CD4-positive, alpha-beta T cell (primary cell): ENCODE results near the gene MRPS16. TPM values are rescaled to one million over a fixed set of nuclear protein-coding genes. Genes with fewer than 3 reads are reported as not detected.

Experiments used
- ATAC-seq: fragments of 200-7000 bp; cut with Tn5 transposase; one replicate; pipeline ENCODE4 v1.10.0; 2022; ENCODE audit warnings: mild to moderate bottlenecking; ENCODE audit not compliant: poor library complexity
- CTCF ChIA-PET: fragments of 350-600 bp; sonication (Branson Sonifier 250); formaldehyde crosslinking; loops from one replicate; lab custom pipeline; 2021; ENCODE audit warnings: antibody characterized with exemption, inconsistent platforms; lab: Charles Lee
- POLR2A ChIA-PET: fragments of 350-600 bp; sonication (Branson Sonifier 250); formaldehyde crosslinking; loops from one replicate; lab custom pipeline; 2021; ENCODE audit warnings: antibody characterized with exemption, inconsistent platforms; lab: Charles Lee
- DNase-seq, 14 experiments: peaks; one replicate each; pipeline ENCODE4 v3.0.0-alpha.2; 2013 to 2020; ENCODE audit warnings: mixed read lengths in 2 of 14
- H3K27ac ChIP-seq, 2 donors: one replicate each; pipeline versions ENCODE4 v1.5.1 to v1.7.0; 2013; ENCODE audit warnings: low read length in 2 of 2, low read depth in 1 of 2, mild to moderate bottlenecking in 1 of 2
- H3K27me3 ChIP-seq, 2 experiments: 1 replicate in 1 of 2; 2 replicates in 1 of 2; pipeline versions ENCODE4 v1.6.1 to v1.7.0; 2013; ENCODE audit warnings: low read length in 2 of 2, control low read depth in 1 of 2, mild to moderate bottlenecking in 1 of 2, moderate library complexity in 1 of 2; ENCODE audit not compliant: insufficient read depth in 2 of 2, control insufficient read depth in 1 of 2
- H3K36me3 ChIP-seq: one replicate; pipeline ENCODE4 v1.6.1; 2013; ENCODE audit warnings: low read length, control low read depth; ENCODE audit not compliant: insufficient read depth
- H3K4me1 ChIP-seq: one replicate; pipeline ENCODE4 v1.6.1; 2013; ENCODE audit warnings: low read length, control low read depth; ENCODE audit not compliant: insufficient read depth
- H3K4me3 ChIP-seq: one replicate; pipeline ENCODE4 v1.5.1; 2013; ENCODE audit warnings: mild to moderate bottlenecking, low read length, moderate library complexity
- H3K9me3 ChIP-seq, 2 experiments: 1 replicate in 1 of 2; 2 replicates in 1 of 2; pipeline versions ENCODE4 v1.6.1 to v1.7.0; 2013; ENCODE audit warnings: low read length in 2 of 2, mild to moderate bottlenecking in 2 of 2, control low read depth in 1 of 2, moderate library complexity in 1 of 2; ENCODE audit not compliant: control insufficient read depth in 1 of 2, insufficient read depth in 1 of 2
- H3K27ac Mint-ChIP-seq: one replicate; pipeline ENCODE4 v1.8.0; 2020; ENCODE audit warnings: mixed read lengths
- H3K27me3 Mint-ChIP-seq: one replicate; pipeline ENCODE4 v1.8.0; 2021; ENCODE audit warnings: mixed read lengths
- H3K36me3 Mint-ChIP-seq: one replicate; pipeline ENCODE4 v1.8.0; 2021; ENCODE audit warnings: low read depth, mixed read lengths
- H3K4me1 Mint-ChIP-seq: one replicate; pipeline ENCODE4 v1.8.0; 2021; ENCODE audit warnings: low read depth, mixed read lengths
- H3K4me3 Mint-ChIP-seq: one replicate; pipeline ENCODE4 v1.8.0; 2020; ENCODE audit warnings: mild to moderate bottlenecking, mixed read lengths
- H3K9me3 Mint-ChIP-seq: one replicate; pipeline ENCODE4 v1.8.0; 2020; ENCODE audit warnings: mixed read lengths
- intact Hi-C, 2 experiments: fragments of 100-400 bp; cut with DNase I in 1 of 2; cut with micrococcal nuclease in 1 of 2; formaldehyde crosslinking; loops; one replicate each; pipeline versions ENCODE4 v1.15.1 to v1.9.0; 2023 to 2025; cut with DNase I, micrococcal nuclease
- total RNA-seq, 174 experiments: library from RNA in 2 of 174; stranded (reverse) in 2 of 174; gene quantifications; one replicate each; pipeline ENCODE4 v1.2.3 and lab custom pipeline; 2021 to 2026
- TF ChIP-seq, protein P1 (sequence below): fragments of 200-600 bp; IDR thresholded peaks from one replicate; pipeline ENCODE4 v1.8.0; 2022; ENCODE audit warnings: antibody characterized with exemption, mild to moderate bottlenecking

MRPS16 gene
- total RNA-seq, 2 experiments from 2014 or later, result 28.3 to 31.9 TPM

DNA sequence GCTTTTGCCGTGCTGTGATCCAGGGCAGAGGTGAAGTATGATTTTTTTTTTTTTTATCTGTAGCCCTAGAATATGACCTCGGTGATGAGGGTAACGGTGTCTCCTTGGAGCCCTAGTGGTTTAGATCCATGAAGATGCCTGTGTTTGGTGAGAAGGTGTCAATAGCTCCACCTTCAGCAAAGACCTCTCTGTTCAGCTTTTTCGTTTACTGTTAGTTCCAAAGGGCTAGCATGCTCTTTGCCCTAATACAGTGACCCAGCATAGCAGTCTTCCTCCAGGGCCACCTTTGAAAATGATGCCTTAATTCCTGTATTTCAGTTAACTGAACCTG is 746 bp upstream of the MRPS16 start:
- Mint-ChIP-seq H3K27me3 (no peaks in the 10 kb centered on the region), H3K9me3 (no peaks in the 10 kb centered on the region), H3K27ac (peak overlapping the region; percentile 94), H3K4me1 (peaks cover 35% of the 10 kb centered on the region), H3K36me3 (peaks cover 43% of the 10 kb centered on the region), H3K4me3 (peak overlapping the region; percentile 96)
- POLR2A ChIA-PET, result interaction anchor here (1.1 to 3.2 kb wide), 6 partner anchors 11 to 372 kb away, joined by 3 to 19 read pairs (median 10); partner anchors contain the start of genes CFAP70, ECD, FAM149B1 and P4HA1
- Histone ChIP-seq H3K4me1 (peaks cover 20% of the 10 kb centered on the region), H3K27ac (peak overlapping the region; percentile 78 to 91), H3K36me3 (peaks cover 18% of the 10 kb centered on the region), H3K4me3 (peak overlapping the region; percentile 93), H3K9me3 (no peaks in the 10 kb centered on the region), H3K27me3 (no peaks in the 10 kb centered on the region)
- intact Hi-C loops, result loop anchor here (2.0 to 10.0 kb wide), 9 partner anchors 104 to 561 kb away; partner anchors contain the start of genes CFAP70 (in 2 of the 2), ANXA7 (in 1 of the 2), MCU (in 1 of the 2) and MYOZ1 (in 1 of the 2)
- ATAC-seq (peak; percentile 26), DNase-seq (peak in 4 of 14 experiments; percentile 4 to 57 (median 32))
- TF ChIP-seq, protein P1, sequence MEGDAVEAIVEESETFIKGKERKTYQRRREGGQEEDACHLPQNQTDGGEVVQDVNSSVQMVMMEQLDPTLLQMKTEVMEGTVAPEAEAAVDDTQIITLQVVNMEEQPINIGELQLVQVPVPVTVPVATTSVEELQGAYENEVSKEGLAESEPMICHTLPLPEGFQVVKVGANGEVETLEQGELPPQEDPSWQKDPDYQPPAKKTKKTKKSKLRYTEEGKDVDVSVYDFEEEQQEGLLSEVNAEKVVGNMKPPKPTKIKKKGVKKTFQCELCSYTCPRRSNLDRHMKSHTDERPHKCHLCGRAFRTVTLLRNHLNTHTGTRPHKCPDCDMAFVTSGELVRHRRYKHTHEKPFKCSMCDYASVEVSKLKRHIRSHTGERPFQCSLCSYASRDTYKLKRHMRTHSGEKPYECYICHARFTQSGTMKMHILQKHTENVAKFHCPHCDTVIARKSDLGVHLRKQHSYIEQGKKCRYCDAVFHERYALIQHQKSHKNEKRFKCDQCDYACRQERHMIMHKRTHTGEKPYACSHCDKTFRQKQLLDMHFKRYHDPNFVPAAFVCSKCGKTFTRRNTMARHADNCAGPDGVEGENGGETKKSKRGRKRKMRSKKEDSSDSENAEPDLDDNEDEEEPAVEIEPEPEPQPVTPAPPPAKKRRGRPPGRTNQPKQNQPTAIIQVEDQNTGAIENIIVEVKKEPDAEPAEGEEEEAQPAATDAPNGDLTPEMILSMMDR, result no peak
- CTCF ChIA-PET, result interaction anchor here (1.0 to 1.5 kb wide), 2 partner anchors 11 to 94 kb away, joined by 3 to 4 read pairs; no protein-coding TSS in a partner anchor

DNA sequence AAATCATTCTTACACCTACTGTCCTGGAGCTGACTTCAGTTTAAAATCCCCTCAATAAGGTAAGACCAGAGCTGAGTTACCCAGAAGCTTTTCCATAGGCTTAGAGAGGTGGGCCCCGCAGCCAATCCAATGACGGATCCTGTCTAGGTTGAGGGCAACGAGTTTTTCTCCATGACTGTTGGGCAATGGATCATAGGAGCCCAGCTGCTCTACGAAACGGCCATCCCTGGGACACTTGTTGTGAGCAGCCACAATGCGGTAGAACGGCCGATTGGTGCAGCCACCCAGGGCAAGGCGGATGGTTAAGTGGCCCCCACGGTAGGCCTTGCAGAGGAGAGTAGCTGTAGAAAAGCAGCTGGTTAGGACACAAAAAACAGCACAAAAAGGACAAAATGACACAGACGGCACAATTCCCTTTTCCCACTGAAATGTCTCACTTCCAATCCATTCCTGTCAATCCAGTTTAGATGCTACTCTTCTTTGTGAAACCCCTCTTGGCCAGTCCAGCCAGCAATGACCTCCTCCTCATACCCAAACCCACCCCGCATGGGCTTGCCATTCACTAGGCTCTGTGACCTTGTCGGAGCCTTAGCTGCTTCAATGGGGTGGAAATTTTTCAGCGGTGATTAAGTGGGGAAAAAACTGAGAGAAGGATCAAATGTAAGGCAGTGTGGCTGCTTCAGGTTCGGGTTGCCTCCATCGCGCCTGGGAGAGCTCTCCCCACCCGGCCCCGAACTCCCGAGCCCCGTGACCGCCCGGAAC is 580 bp downstream of the MRPS16 start:
- H3K27me3 Mint-ChIP-seq, result no peaks in the 10 kb centered on the region
- H3K4me3 Mint-ChIP-seq, result peak overlapping the region; percentile 96
- peaks cover 55% of the 10 kb centered on the region for H3K36me3 Mint-ChIP-seq
- H3K9me3 Mint-ChIP-seq, result no peaks in the 10 kb centered on the region
- H3K4me1 Mint-ChIP-seq, result peaks cover 48% of the 10 kb centered on the region
- no peaks in the 10 kb centered on the region for H3K9me3 ChIP-seq
- peaks cover 19% of the 10 kb centered on the region for H3K36me3 ChIP-seq
- peak overlapping the region; percentile 94 for H3K27ac Mint-ChIP-seq
- peak overlapping the region; percentile 93 for H3K4me3 ChIP-seq
- TF ChIP-seq, protein P1, result no peak
- H3K27me3 ChIP-seq, result no peaks in the 10 kb centered on the region
- intact Hi-C loops, result loop anchor here (2.0 to 10.0 kb wide), 9 partner anchors 105 to 560 kb away; partner anchors contain the start of genes CFAP70 (in 2 of the 2), ANXA7 (in 1 of the 2), MCU (in 1 of the 2) and MYOZ1 (in 1 of the 2)
- POLR2A ChIA-PET, result interaction anchor here (1.1 to 3.2 kb wide), 6 partner anchors 27 to 374 kb away, joined by 3 to 19 read pairs (median 10); partner anchors contain the start of genes CFAP70, ECD, FAM149B1 and P4HA1
- DNase-seq (peak in 1 of 14 experiments; percentile 11), ATAC-seq (no peak)
- CTCF ChIA-PET, result interaction anchor here (0.8 kb wide), 1 partner anchor 155 kb away, joined by 3 read pairs; the partner anchor contains the start of gene P4HA1
- peaks cover 27% of the 10 kb centered on the region for H3K4me1 ChIP-seq
- peak overlapping the region; percentile 78 to 91 for H3K27ac ChIP-seq

DNA sequence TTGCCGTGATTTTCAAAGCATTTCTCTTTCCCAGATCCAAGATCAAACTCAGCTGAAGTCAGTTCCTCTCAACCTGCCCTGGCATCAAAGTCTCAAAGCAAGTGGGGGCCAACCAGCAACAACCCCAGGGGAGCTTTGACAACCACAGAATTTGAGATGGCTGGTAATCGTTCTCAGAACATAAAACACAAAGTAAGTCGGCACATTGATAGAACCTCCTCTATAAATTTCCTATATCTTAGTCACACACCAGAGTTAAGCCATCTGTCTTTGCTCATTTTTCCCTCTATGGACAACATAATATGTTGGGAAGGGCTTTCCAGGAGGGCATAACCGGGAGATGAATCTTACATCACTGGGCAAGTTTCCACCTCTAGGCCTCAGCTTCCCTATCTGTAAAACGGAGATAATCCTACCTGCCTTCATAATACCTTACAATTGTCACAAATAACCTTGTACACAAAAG is 4.2 kb downstream of the MRPS16 start:
- Mint-ChIP-seq H3K9me3 (no peaks in the 10 kb centered on the region), H3K4me3 (peak overlapping the region; percentile 96), H3K36me3 (peaks cover 89% of the 10 kb centered on the region), H3K4me1 (peaks cover 81% of the 10 kb centered on the region), H3K27ac (peak overlapping the region; percentile 86), H3K27me3 (no peaks in the 10 kb centered on the region)
- H3K27ac ChIP-seq, result no peak overlapping the region
- no peaks in the 10 kb centered on the region for H3K9me3 ChIP-seq
- TF ChIP-seq, protein P1, result no peak
- intact Hi-C loops, result loop anchor here (5.0 to 10.0 kb wide), 3 partner anchors 81 to 623 kb away; partner anchors contain the start of genes ECD (in 1 of the 2), FAM149B1 (in 1 of the 2), MICU1 (in 1 of the 2) and P4HA1 (in 1 of the 2)
- peaks cover 37% of the 10 kb centered on the region for H3K36me3 ChIP-seq
- no peaks in the 10 kb centered on the region for H3K27me3 ChIP-seq
- DNase-seq (no peak), ATAC-seq (no peak)
- CTCF ChIA-PET, result no interaction called here
- POLR2A ChIA-PET, result interaction anchor here (2.0 kb wide), 3 partner anchors 10 to 247 kb away, joined by 9 to 20 read pairs (median 12); partner anchors contain the start of gene PPP3CB
- H3K4me3 ChIP-seq, result no peak overlapping the region
- H3K4me1 ChIP-seq, result peaks cover 35% of the 10 kb centered on the region
